Panc1 (cell line): ENCODE measurements around the gene TMPRSS11D.

ENCODE experiments used
- SIN3A ChIP-seq: IDR thresholded peaks from 2 replicates; pipeline ENCODE4 v1.6.1; 2012; ENCODE audit warnings: low read depth, mild to moderate bottlenecking, low read length, moderate library complexity, borderline replicate concordance; ENCODE audit not compliant: insufficient read depth
- TF ChIP-seq, protein P1 (sequence below): fragments of 450-650 bp; IDR thresholded peaks from 2 replicates; pipeline ENCODE4 v1.5.1; 2017; ENCODE audit warnings: mild to moderate bottlenecking

DNA sequence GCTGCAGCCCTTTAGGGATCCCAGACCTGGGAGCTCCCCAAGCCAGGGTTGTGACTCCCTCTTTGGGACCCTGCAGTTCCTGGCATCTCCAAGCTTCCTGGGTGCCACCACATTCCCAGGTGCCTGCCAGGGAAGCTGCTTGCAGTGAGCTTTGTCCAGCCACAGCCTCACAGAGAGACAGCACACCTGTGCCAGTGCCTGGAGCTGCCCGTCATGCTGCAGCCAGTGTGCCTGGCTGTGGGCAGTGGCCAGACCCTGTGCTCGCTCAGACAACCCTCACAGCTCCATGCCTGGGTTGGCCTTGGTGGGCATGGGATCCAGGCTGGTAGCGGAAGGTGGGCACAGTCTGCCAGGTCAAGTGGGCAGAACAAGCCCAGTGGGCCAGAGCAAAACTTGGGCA, 43.4 kb upstream of the TMPRSS11D start:
- no peak for TF ChIP-seq SIN3A
- TF ChIP-seq, protein P1, sequence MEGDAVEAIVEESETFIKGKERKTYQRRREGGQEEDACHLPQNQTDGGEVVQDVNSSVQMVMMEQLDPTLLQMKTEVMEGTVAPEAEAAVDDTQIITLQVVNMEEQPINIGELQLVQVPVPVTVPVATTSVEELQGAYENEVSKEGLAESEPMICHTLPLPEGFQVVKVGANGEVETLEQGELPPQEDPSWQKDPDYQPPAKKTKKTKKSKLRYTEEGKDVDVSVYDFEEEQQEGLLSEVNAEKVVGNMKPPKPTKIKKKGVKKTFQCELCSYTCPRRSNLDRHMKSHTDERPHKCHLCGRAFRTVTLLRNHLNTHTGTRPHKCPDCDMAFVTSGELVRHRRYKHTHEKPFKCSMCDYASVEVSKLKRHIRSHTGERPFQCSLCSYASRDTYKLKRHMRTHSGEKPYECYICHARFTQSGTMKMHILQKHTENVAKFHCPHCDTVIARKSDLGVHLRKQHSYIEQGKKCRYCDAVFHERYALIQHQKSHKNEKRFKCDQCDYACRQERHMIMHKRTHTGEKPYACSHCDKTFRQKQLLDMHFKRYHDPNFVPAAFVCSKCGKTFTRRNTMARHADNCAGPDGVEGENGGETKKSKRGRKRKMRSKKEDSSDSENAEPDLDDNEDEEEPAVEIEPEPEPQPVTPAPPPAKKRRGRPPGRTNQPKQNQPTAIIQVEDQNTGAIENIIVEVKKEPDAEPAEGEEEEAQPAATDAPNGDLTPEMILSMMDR, result no peak
